ENCODE data around the gene SPDEF. TPM values are rescaled to one million over a fixed set of nuclear protein-coding genes. Genes with fewer than 3 reads are reported as not detected.

The SPDEF gene
- total and polyA plus RNA-seq, 2 donors (not counting 1 experiment from before 2014, with no cell fraction given): under 0.01 to 0.03 TPM

- Histone ChIP-seq H3K9ac (ENCODE audit: insufficient read depth, low read length) (peak overlapping the region; percentile 16), H3K79me2 (ENCODE audit: control insufficient read depth, insufficient read depth, low read length) (no peaks in the 10 kb centered on the region), H2AFZ (ENCODE audit: low read length) (peak overlapping the region; percentile 74), H3K36me3 (ENCODE audit: control insufficient read depth, insufficient read depth, low read length) (no peaks in the 10 kb centered on the region), H3K4me1 (ENCODE audit: control insufficient read depth, extremely low read depth, insufficient read depth, low read length) (no peaks in the 10 kb centered on the region), H4K20me1 (ENCODE audit: control insufficient read depth, extremely low read depth, insufficient read depth, low read length) (no peaks in the 10 kb centered on the region), H3K9me3 (ENCODE audit: control insufficient read depth, insufficient read depth, low read depth, low read length) (no peaks in the 10 kb centered on the region), H3K27ac (ENCODE audit: insufficient read depth, low read length) (no peak overlapping the region), H3K4me3 (replicated peaks in 1 of 4; ENCODE audit: control extremely low read depth in 1 of 4, insufficient read depth in 1 of 4, low read depth in 3 of 4, low read length in 4 of 4) (peak overlapping the region in 3 of 4 experiments; percentile 12 to 31 (median 30)), H3K27me3 (ENCODE audit: control insufficient read depth, insufficient read depth, low read length) (peaks cover 8% of the 10 kb centered on the region), H3K4me2 (ENCODE audit: extremely low read depth, insufficient read depth, low read length) (peak overlapping the region; percentile 76)
- no peak for TF ChIP-seq EZH2 (IDR thresholded peaks at IDR 0.05; ENCODE audit: low read length, missing control alignments)
- peak; percentile 47 to 63 for TF ChIP-seq CTCF (conservative IDR thresholded peaks at IDR 0.05 in 1 of 2, IDR thresholded peaks at IDR 0.05 in 1 of 2; ENCODE audit: low read depth in 1 of 2, low read length in 2 of 2)
- peak; percentile 83 to 88 for DNase-seq (ENCODE audit: low read depth in 2 of 2)
Observed at GRCh38 chr6:34526992-34527728, 29.0 kb downstream of the SPDEF start.

- Histone ChIP-seq H3K9me3 (ENCODE audit: control insufficient read depth, insufficient read depth, low read depth, low read length) (no peaks in the 10 kb centered on the region), H3K9ac (ENCODE audit: insufficient read depth, low read length) (peak overlapping the region; percentile 16), H3K4me2 (ENCODE audit: extremely low read depth, insufficient read depth, low read length) (peak overlapping the region; percentile 68), H2AFZ (ENCODE audit: low read length) (peak overlapping the region; percentile 70), H3K79me2 (ENCODE audit: control insufficient read depth, insufficient read depth, low read length) (no peaks in the 10 kb centered on the region), H4K20me1 (ENCODE audit: control insufficient read depth, extremely low read depth, insufficient read depth, low read length) (no peaks in the 10 kb centered on the region), H3K27ac (ENCODE audit: insufficient read depth, low read length) (no peak overlapping the region), H3K4me1 (ENCODE audit: control insufficient read depth, extremely low read depth, insufficient read depth, low read length) (no peaks in the 10 kb centered on the region), H3K4me3 (replicated peaks in 1 of 4; ENCODE audit: control extremely low read depth in 1 of 4, insufficient read depth in 1 of 4, low read depth in 3 of 4, low read length in 4 of 4) (peak overlapping the region in 2 of 4 experiments; percentile 11 to 31), H3K27me3 (ENCODE audit: control insufficient read depth, insufficient read depth, low read length) (peaks cover 8% of the 10 kb centered on the region), H3K36me3 (ENCODE audit: control insufficient read depth, insufficient read depth, low read length) (no peaks in the 10 kb centered on the region)
- DNase-seq (ENCODE audit: low read depth in 2 of 2): no peak
- TF ChIP-seq CTCF (conservative IDR thresholded peaks at IDR 0.05 in 1 of 2, IDR thresholded peaks at IDR 0.05 in 1 of 2; ENCODE audit: low read depth in 1 of 2, low read length in 2 of 2) (no peak), EZH2 (IDR thresholded peaks at IDR 0.05; ENCODE audit: low read length, missing control alignments) (no peak)
Observed at GRCh38 chr6:34526241-34526972, 29.7 kb downstream of the SPDEF start.

- Histone ChIP-seq H3K9ac (ENCODE audit: insufficient read depth, low read length) (no peak overlapping the region), H4K20me1 (ENCODE audit: control insufficient read depth, extremely low read depth, insufficient read depth, low read length) (no peaks in the 10 kb centered on the region), H3K9me3 (ENCODE audit: control insufficient read depth, insufficient read depth, low read depth, low read length) (no peaks in the 10 kb centered on the region), H3K27ac (ENCODE audit: insufficient read depth, low read length) (no peak overlapping the region), H3K4me3 (replicated peaks in 1 of 4; ENCODE audit: control extremely low read depth in 1 of 4, insufficient read depth in 1 of 4, low read depth in 3 of 4, low read length in 4 of 4) (no peak overlapping the region), H3K79me2 (ENCODE audit: control insufficient read depth, insufficient read depth, low read length) (no peaks in the 10 kb centered on the region), H3K4me1 (ENCODE audit: control insufficient read depth, extremely low read depth, insufficient read depth, low read length) (no peaks in the 10 kb centered on the region), H3K4me2 (ENCODE audit: extremely low read depth, insufficient read depth, low read length) (no peak overlapping the region), H3K27me3 (ENCODE audit: control insufficient read depth, insufficient read depth, low read length) (peaks cover 8% of the 10 kb centered on the region), H2AFZ (ENCODE audit: low read length) (no peak overlapping the region), H3K36me3 (ENCODE audit: control insufficient read depth, insufficient read depth, low read length) (no peaks in the 10 kb centered on the region)
- DNase-seq (ENCODE audit: low read depth in 2 of 2): no peak
- no peak for TF ChIP-seq EZH2 (IDR thresholded peaks at IDR 0.05; ENCODE audit: low read length, missing control alignments)
- no peak for TF ChIP-seq CTCF (conservative IDR thresholded peaks at IDR 0.05 in 1 of 2, IDR thresholded peaks at IDR 0.05 in 1 of 2; ENCODE audit: low read depth in 1 of 2, low read length in 2 of 2)
Observed at GRCh38 chr6:34525431-34526175, 30.5 kb downstream of the SPDEF start.

All from fibroblast of lung (primary cell).